Right cardiac atrium (tissue), 5 donors: ENCODE measurements around the gene AP1S2. TPM values are rescaled to one million over a fixed set of nuclear protein-coding genes. Genes with fewer than 3 reads are reported as not detected.

Experiments used
- ATAC-seq, 2 donors: fragments of 200-7000 bp; cut with Tn5 transposase; one replicate each; pipeline versions ENCODE4 v1.8.0 to v1.9.1; 2020; ENCODE audit warnings: moderate library complexity in 2 of 2, mild to moderate bottlenecking in 1 of 2
- DNase-seq, 3 donors: peaks; one replicate each; pipeline ENCODE4 v3.0.0-alpha.2; 2020
- H3K27ac ChIP-seq: one replicate; pipeline ENCODE4 v1.5.1; 2013; ENCODE audit warnings: mild to moderate bottlenecking, low read length, control low read depth, moderate library complexity
- H3K27me3 ChIP-seq: one replicate; pipeline ENCODE4 v1.6.1; 2013; ENCODE audit not compliant: control insufficient read depth, insufficient read depth
- H3K4me1 ChIP-seq: one replicate; pipeline ENCODE4 v1.6.1; 2013; ENCODE audit warnings: low read length; ENCODE audit not compliant: control insufficient read depth, insufficient read depth
- H3K4me3 ChIP-seq: one replicate; pipeline ENCODE4 v1.5.1; 2013; ENCODE audit warnings: low read length, control low read depth
- H3K9me3 ChIP-seq: one replicate; pipeline ENCODE4 v1.6.1; 2013; ENCODE audit warnings: low read length; ENCODE audit not compliant: control insufficient read depth
- WGBS: extraction: QIAGEN DNeasy Blood & Tissue Kit; methylation state at CpG from one replicate; pipeline ENCODE4 v1.1.7; 2013; 5-methylcytosine and 5-hydroxymethylcytosine counted together
- intact Hi-C, 4 donors: fragments of 100-400 bp; cut with DNase I; formaldehyde crosslinking; loops; one replicate each; pipeline versions ENCODE4 v1.11.0 to v1.14.0; 2022 to 2023
- polyA plus RNA-seq: library from polyadenylated mRNA; stranded (reverse); fragments of 200-250 nt; gene quantifications from one replicate; pipeline ENCODE4 v1.2.3, GENCODE V29; 2013
- total RNA-seq, 4 donors: library from RNA; stranded (reverse); fragmentation: NEBNext Ultra II Directional; extraction: Animal tissue kit (Norgen Biotek cat#: 25700); gene quantifications; one replicate each; pipeline ENCODE4 v1.2.1, GENCODE V29; 2021
- donor health status: healthy with polysubstance abuse.
- donor health status: DM: no; HTN: yes; CAD: no.
- donor health status: DM: no; HTN: no; CAD: no.
- donor health status: DM: no; HTN: yes; CAD: no; lungs with severe emphysema.
- donor health status: DM: yes; HTN: yes; CAD: no.

AP1S2 gene
- total and polyA plus RNA-seq, 5 donors: 66.8 to 81.0 (median 72.7) TPM

GRCh38 chrX:15877380-15877779 is 22.8 kb upstream of the AP1S2 start:
- ATAC-seq (no peak), DNase-seq (no peak)
- Histone ChIP-seq H3K27me3 (no peaks in the 10 kb centered on the region), H3K27ac (no peak overlapping the region), H3K4me1 (no peaks in the 10 kb centered on the region), H3K4me3 (no peak overlapping the region), H3K9me3 (no peaks in the 10 kb centered on the region)
- intact Hi-C loops: no loop called here
- WGBS: 66% methylated on average over 4 of the region's 4 CpGs

GRCh38 chrX:15874672-15875071 is 20.1 kb upstream of the AP1S2 start:
- intact Hi-C loops: no loop called here
- no peaks in the 10 kb centered on the region for H3K4me1 ChIP-seq
- H3K4me3 ChIP-seq: no peak overlapping the region
- H3K9me3 ChIP-seq: no peaks in the 10 kb centered on the region
- no peak for DNase-seq
- H3K27me3 ChIP-seq: no peaks in the 10 kb centered on the region
- H3K27ac ChIP-seq: no peak overlapping the region
- no peak for ATAC-seq
- 68% methylated on average over 3 of the region's 3 CpGs for WGBS

GRCh38 chrX:15873566-15873965 is 19.0 kb upstream of the AP1S2 start:
- no peaks in the 10 kb centered on the region for H3K9me3 ChIP-seq
- H3K27ac ChIP-seq: no peak overlapping the region
- no peak for DNase-seq
- intact Hi-C loops: no loop called here
- no peak for ATAC-seq
- no peaks in the 10 kb centered on the region for H3K4me1 ChIP-seq
- no peak overlapping the region for H3K4me3 ChIP-seq
- WGBS: 79% methylated on average over 4 of the region's 4 CpGs
- no peaks in the 10 kb centered on the region for H3K27me3 ChIP-seq

- no peak overlapping the region for H3K27ac ChIP-seq
- no peaks in the 10 kb centered on the region for H3K4me1 ChIP-seq
- no peak overlapping the region for H3K4me3 ChIP-seq
- no peaks in the 10 kb centered on the region for H3K27me3 ChIP-seq
- no peaks in the 10 kb centered on the region for H3K9me3 ChIP-seq
- WGBS: 47% methylated on average over 4 of the region's 4 CpGs
- no peak for ATAC-seq
- intact Hi-C loops: no loop called here
- no peak for DNase-seq
Measured at GRCh38 chrX:15870310-15870709, 15.7 kb upstream of the AP1S2 start.

GRCh38 chrX:15869695-15870094 is 15.1 kb upstream of the AP1S2 start:
- intact Hi-C loops: no loop called here

GRCh38 chrX:15866147-15866546 is 11.5 kb upstream of the AP1S2 start:
- Histone ChIP-seq H3K27ac (no peak overlapping the region), H3K4me3 (no peak overlapping the region), H3K9me3 (no peaks in the 10 kb centered on the region), H3K27me3 (no peaks in the 10 kb centered on the region), H3K4me1 (no peaks in the 10 kb centered on the region)
- no peak for ATAC-seq
- no peak for DNase-seq
- 74% methylated on average over 3 of the region's 3 CpGs for WGBS
- intact Hi-C loops: no loop called here

More at GRCh38 chrX:15869695-15870094, 15.1 kb upstream of the AP1S2 start:
- no peak overlapping the region for H3K4me3 ChIP-seq
- ATAC-seq (no peak), DNase-seq (no peak)
- no peaks in the 10 kb centered on the region for H3K27me3 ChIP-seq
- H3K27ac ChIP-seq: no peak overlapping the region
- H3K9me3 ChIP-seq: no peaks in the 10 kb centered on the region
- no peaks in the 10 kb centered on the region for H3K4me1 ChIP-seq
- 98% methylated on average over 4 of the region's 4 CpGs for WGBS

GRCh38 chrX:15864629-15865028 is 10.0 kb upstream of the AP1S2 start:
- intact Hi-C loops: no loop called here
- H3K9me3 ChIP-seq: no peaks in the 10 kb centered on the region
- ATAC-seq: no peak
- no peaks in the 10 kb centered on the region for H3K27me3 ChIP-seq
- H3K4me1 ChIP-seq: no peaks in the 10 kb centered on the region
- no peak overlapping the region for H3K27ac ChIP-seq
- DNase-seq: no peak
- H3K4me3 ChIP-seq: no peak overlapping the region

DNA sequence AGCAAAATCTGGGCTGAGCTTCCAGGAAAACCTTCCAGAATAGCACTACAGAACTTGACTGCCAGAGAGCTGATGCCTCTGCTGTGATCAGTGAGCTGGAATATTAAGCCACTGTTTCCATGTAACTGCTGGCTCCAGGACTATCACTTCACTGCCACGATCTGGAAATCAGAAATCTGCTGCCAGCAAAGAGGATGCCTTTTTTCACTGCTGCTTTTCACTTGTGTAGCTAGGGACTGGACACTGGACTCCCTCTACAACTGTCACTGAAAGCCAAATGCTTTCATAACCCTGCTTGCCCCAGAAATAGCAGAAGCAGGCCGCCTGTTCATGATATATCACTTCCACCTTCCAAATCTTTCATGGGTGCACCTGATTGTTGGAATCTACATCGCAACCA is 9.4 kb upstream of the AP1S2 start:
- Histone ChIP-seq H3K27ac (peak overlapping the region; percentile 64), H3K4me1 (no peaks in the 10 kb centered on the region), H3K4me3 (no peak overlapping the region), H3K9me3 (no peaks in the 10 kb centered on the region), H3K27me3 (no peaks in the 10 kb centered on the region)
- DNase-seq (no peak), ATAC-seq (no peak)
- intact Hi-C loops: no loop called here
- WGBS: 42% methylated on average over 3 of the region's 3 CpGs

DNA sequence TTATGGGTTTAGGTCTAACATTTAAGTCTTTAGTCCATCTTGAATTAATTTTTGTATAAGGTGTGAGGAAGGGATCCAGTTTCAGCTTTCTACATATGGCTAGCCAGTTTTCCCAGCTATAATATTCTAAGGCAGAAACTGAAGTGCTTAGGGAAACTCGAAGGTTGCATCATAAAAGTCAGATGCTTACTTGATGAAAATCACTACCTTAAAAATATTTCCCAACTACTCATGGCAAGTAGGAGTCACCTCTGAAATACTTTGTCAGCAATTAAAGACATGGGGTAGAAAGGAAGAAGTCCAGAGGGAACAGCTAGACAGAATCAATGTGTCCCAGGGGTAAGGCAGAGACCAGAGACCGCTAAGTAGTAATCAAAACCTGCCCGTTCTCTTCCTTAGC is 6.3 kb upstream of the AP1S2 start:
- no peaks in the 10 kb centered on the region for H3K9me3 ChIP-seq
- no peak overlapping the region for H3K27ac ChIP-seq
- no peak for DNase-seq
- no peaks in the 10 kb centered on the region for H3K27me3 ChIP-seq
- no peak for ATAC-seq
- no peaks in the 10 kb centered on the region for H3K4me1 ChIP-seq
- intact Hi-C loops: no loop called here
- 91% methylated on average over 3 of the region's 3 CpGs for WGBS
- H3K4me3 ChIP-seq: no peak overlapping the region

DNA sequence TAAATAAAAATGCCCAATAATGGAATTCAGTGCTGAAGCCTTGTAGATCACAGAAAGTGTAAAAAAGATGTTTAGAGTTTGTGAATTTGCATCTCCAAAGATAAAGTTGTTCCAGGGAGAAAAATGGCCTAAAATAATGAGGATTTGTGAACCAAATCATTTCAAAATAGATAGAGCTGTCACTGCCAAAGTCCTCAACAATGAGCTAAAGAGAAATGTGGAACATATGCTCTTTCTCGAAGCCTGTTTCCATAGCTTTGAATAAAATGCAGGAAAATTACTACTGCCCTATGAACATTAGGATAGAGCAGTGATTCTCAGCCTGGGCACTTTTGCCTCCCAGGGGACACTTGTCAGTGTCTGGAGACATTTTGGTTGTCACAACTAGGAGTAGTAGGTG is 3.4 kb upstream of the AP1S2 start:
- no peaks in the 10 kb centered on the region for H3K9me3 ChIP-seq
- H3K4me3 ChIP-seq: no peak overlapping the region
- H3K27ac ChIP-seq: no peak overlapping the region
- DNase-seq (no peak), ATAC-seq (no peak)
- H3K4me1 ChIP-seq: no peaks in the 10 kb centered on the region
- intact Hi-C loops: no loop called here
- WGBS: 80% methylated on average over 1 of the region's 1 CpG
- H3K27me3 ChIP-seq: no peaks in the 10 kb centered on the region

GRCh38 chrX:15856636-15857035 is 2.0 kb upstream of the AP1S2 start:
- intact Hi-C loops: no loop called here
- Histone ChIP-seq H3K4me3 (no peak overlapping the region), H3K9me3 (no peaks in the 10 kb centered on the region), H3K27ac (no peak overlapping the region), H3K27me3 (no peaks in the 10 kb centered on the region), H3K4me1 (no peaks in the 10 kb centered on the region)
- ATAC-seq (no peak), DNase-seq (no peak)
- WGBS: 10% methylated on average over 1 of the region's 1 CpG

DNA sequence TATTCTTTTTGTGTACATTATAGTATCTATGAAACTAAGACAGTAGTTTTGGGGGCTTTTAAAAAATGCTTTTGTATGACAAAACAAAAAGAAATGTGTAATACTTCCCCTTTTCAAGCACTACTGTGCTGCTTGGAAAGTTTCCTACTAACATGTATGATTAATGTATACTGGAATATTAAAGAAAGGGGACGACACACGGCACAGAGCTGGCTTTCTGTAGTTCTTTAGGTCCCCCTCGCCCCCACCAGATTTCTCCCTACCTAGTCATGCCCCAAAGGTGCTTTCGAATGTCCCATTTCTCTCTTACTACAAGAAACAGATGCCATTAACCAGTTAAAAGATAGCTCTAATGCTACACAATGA is 1.6 kb upstream of the AP1S2 start:
- H3K9me3 ChIP-seq: no peaks in the 10 kb centered on the region
- 38% methylated on average over 4 of the region's 4 CpGs for WGBS
- intact Hi-C loops: no loop called here
- ATAC-seq (no peak), DNase-seq (no peak)
- H3K4me1 ChIP-seq: no peaks in the 10 kb centered on the region
- peak overlapping the region; percentile 52 for H3K27ac ChIP-seq
- no peak overlapping the region for H3K4me3 ChIP-seq
- H3K27me3 ChIP-seq: no peaks in the 10 kb centered on the region
